ENCODE results near the gene TP53INP2.

DNA sequence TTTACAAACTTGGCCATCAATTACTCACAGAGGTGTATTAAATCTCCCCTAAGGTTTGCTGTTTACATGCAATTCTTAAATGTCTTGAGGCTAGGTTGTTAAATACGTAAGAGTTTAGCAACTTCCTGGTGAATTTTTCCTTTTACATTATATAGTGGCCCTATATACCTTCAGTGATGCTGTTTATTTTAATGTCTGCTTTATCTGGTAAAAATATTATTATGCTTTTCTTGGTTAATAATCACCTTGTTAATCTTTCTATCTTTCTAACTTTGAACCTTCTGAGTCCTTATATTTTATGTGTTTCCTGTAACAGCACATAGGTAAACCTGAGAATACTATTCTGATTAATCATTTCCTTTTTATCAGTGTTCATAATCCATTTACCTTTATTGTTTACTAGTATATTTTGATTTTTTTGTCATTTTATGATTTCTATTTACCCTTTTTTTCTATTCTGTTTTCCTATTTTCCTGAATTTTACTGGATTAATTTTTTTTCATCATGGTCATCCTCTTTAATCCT lies 57.9 kb downstream of the TP53INP2 start:
- TF ChIP-seq, protein P1, sequence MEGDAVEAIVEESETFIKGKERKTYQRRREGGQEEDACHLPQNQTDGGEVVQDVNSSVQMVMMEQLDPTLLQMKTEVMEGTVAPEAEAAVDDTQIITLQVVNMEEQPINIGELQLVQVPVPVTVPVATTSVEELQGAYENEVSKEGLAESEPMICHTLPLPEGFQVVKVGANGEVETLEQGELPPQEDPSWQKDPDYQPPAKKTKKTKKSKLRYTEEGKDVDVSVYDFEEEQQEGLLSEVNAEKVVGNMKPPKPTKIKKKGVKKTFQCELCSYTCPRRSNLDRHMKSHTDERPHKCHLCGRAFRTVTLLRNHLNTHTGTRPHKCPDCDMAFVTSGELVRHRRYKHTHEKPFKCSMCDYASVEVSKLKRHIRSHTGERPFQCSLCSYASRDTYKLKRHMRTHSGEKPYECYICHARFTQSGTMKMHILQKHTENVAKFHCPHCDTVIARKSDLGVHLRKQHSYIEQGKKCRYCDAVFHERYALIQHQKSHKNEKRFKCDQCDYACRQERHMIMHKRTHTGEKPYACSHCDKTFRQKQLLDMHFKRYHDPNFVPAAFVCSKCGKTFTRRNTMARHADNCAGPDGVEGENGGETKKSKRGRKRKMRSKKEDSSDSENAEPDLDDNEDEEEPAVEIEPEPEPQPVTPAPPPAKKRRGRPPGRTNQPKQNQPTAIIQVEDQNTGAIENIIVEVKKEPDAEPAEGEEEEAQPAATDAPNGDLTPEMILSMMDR (IDR thresholded peaks at IDR 0.05; ENCODE audit: low read depth, low read length) = no peak
- no peak for TF ChIP-seq POLR2A (IDR thresholded peaks at IDR 0.05; ENCODE audit: extremely low read depth, insufficient read length)
